H1 (cell line): ENCODE measurements around the gene MAGI1. TPM values are rescaled to one million over a fixed set of nuclear protein-coding genes. Genes with fewer than 3 reads are reported as not detected.

Source experiments
- GABPA ChIP-seq: IDR thresholded peaks from 2 replicates; pipeline ENCODE4 v1.6.1; 2011; ENCODE audit warnings: mild to moderate bottlenecking, low read length, moderate library complexity, borderline replicate concordance; ENCODE audit not compliant: insufficient read depth
- TAF7 ChIP-seq: optimal IDR thresholded peaks from 2 replicates; pipeline ENCODE3; 2011; ENCODE audit warnings: low read depth, mild to moderate bottlenecking, inconsistent platforms, low read length, moderate library complexity, borderline replicate concordance
- polyA plus RNA-seq, 7 experiments: library from polyadenylated mRNA; depleted of rRNA in 3 of 7; stranded (reverse) in 5 of 7; unstranded in 2 of 7; fragments of >200 nt in 5 of 7; fragments of 200-250 nt in 2 of 7; gene quantifications; 1 replicate in 5 of 7; 2 replicates in 1 of 7; 4 replicates in 1 of 7; pipeline versions ENCODE4 v1.2.1 to v1.2.3, GENCODE V29; 2011 to 2013; ENCODE audit warnings: missing spikeins in 2 of 7, mixed read lengths in 2 of 7
- total RNA-seq: library from RNA; stranded (reverse); fragmentation: NEBNext Ultra II Directional; extraction: Animal tissue kit (Norgen Biotek cat#: 25700); gene quantifications from 2 replicates; pipeline ENCODE4 v1.2.1, GENCODE V29; 2021
- TF ChIP-seq, protein P1 (sequence below): fragments of 300-600 bp; sonication (generic); IDR thresholded peaks from 2 replicates; pipeline ENCODE4 v1.7.1; 2012; ENCODE audit warnings: low read length, moderate library complexity, mild to moderate bottlenecking, inconsistent platforms; ENCODE audit not compliant: insufficient replicate concordance

MAGI1 gene
- total and polyA plus RNA-seq, 2 of the 8 experiments (the other 6 are each of a cell fraction or from before 2014, with no cell fraction given) = 19.8 to 78.0 TPM

DNA sequence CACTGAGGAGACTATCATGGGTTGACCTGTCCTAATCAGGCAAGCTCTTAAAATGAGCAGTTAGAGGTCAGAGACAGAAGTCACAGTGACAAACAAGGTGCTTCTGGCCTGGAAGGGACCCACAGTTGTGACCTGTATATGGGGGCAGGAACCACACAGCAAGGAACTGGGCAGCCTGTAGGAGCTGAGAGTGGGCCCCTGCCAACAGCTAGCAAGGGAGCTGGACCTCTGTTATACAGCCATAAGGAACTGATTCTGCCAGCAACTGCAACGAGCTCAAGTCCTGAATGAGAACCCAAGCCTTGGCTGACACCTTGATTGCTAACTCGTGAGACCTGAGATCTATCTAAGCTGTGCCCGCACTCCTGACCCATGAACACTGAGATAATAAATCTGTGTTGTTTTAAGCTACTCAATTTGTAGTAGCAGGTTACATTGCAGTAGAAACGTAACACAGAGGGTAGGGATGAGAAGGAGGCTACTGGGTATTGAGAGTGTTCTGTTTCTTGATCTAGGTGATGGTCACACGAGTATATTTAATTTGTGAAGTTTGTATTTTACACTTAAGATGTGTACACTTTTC lies 44.5 kb upstream of the MAGI1 start (continued):
- TF ChIP-seq, protein P1, sequence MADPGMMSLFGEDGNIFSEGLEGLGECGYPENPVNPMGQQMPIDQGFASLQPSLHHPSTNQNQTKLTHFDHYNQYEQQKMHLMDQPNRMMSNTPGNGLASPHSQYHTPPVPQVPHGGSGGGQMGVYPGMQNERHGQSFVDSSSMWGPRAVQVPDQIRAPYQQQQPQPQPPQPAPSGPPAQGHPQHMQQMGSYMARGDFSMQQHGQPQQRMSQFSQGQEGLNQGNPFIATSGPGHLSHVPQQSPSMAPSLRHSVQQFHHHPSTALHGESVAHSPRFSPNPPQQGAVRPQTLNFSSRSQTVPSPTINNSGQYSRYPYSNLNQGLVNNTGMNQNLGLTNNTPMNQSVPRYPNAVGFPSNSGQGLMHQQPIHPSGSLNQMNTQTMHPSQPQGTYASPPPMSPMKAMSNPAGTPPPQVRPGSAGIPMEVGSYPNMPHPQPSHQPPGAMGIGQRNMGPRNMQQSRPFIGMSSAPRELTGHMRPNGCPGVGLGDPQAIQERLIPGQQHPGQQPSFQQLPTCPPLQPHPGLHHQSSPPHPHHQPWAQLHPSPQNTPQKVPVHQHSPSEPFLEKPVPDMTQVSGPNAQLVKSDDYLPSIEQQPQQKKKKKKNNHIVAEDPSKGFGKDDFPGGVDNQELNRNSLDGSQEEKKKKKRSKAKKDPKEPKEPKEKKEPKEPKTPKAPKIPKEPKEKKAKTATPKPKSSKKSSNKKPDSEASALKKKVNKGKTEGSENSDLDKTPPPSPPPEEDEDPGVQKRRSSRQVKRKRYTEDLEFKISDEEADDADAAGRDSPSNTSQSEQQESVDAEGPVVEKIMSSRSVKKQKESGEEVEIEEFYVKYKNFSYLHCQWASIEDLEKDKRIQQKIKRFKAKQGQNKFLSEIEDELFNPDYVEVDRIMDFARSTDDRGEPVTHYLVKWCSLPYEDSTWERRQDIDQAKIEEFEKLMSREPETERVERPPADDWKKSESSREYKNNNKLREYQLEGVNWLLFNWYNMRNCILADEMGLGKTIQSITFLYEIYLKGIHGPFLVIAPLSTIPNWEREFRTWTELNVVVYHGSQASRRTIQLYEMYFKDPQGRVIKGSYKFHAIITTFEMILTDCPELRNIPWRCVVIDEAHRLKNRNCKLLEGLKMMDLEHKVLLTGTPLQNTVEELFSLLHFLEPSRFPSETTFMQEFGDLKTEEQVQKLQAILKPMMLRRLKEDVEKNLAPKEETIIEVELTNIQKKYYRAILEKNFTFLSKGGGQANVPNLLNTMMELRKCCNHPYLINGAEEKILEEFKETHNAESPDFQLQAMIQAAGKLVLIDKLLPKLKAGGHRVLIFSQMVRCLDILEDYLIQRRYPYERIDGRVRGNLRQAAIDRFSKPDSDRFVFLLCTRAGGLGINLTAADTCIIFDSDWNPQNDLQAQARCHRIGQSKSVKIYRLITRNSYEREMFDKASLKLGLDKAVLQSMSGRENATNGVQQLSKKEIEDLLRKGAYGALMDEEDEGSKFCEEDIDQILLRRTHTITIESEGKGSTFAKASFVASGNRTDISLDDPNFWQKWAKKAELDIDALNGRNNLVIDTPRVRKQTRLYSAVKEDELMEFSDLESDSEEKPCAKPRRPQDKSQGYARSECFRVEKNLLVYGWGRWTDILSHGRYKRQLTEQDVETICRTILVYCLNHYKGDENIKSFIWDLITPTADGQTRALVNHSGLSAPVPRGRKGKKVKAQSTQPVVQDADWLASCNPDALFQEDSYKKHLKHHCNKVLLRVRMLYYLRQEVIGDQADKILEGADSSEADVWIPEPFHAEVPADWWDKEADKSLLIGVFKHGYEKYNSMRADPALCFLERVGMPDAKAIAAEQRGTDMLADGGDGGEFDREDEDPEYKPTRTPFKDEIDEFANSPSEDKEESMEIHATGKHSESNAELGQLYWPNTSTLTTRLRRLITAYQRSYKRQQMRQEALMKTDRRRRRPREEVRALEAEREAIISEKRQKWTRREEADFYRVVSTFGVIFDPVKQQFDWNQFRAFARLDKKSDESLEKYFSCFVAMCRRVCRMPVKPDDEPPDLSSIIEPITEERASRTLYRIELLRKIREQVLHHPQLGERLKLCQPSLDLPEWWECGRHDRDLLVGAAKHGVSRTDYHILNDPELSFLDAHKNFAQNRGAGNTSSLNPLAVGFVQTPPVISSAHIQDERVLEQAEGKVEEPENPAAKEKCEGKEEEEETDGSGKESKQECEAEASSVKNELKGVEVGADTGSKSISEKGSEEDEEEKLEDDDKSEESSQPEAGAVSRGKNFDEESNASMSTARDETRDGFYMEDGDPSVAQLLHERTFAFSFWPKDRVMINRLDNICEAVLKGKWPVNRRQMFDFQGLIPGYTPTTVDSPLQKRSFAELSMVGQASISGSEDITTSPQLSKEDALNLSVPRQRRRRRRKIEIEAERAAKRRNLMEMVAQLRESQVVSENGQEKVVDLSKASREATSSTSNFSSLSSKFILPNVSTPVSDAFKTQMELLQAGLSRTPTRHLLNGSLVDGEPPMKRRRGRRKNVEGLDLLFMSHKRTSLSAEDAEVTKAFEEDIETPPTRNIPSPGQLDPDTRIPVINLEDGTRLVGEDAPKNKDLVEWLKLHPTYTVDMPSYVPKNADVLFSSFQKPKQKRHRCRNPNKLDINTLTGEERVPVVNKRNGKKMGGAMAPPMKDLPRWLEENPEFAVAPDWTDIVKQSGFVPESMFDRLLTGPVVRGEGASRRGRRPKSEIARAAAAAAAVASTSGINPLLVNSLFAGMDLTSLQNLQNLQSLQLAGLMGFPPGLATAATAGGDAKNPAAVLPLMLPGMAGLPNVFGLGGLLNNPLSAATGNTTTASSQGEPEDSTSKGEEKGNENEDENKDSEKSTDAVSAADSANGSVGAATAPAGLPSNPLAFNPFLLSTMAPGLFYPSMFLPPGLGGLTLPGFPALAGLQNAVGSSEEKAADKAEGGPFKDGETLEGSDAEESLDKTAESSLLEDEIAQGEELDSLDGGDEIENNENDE = no peak
- TF ChIP-seq TAF7 (no peak), GABPA (no peak)
